ENCODE data around the gene ELP4.

- TF ChIP-seq, protein P1, sequence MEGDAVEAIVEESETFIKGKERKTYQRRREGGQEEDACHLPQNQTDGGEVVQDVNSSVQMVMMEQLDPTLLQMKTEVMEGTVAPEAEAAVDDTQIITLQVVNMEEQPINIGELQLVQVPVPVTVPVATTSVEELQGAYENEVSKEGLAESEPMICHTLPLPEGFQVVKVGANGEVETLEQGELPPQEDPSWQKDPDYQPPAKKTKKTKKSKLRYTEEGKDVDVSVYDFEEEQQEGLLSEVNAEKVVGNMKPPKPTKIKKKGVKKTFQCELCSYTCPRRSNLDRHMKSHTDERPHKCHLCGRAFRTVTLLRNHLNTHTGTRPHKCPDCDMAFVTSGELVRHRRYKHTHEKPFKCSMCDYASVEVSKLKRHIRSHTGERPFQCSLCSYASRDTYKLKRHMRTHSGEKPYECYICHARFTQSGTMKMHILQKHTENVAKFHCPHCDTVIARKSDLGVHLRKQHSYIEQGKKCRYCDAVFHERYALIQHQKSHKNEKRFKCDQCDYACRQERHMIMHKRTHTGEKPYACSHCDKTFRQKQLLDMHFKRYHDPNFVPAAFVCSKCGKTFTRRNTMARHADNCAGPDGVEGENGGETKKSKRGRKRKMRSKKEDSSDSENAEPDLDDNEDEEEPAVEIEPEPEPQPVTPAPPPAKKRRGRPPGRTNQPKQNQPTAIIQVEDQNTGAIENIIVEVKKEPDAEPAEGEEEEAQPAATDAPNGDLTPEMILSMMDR (IDR thresholded peaks at IDR 0.05; ENCODE audit: insufficient read depth, low read length, poor library complexity, severe bottlenecking) = no peak
- TF ChIP-seq EZH2phosphoT487 (conservative IDR thresholded peaks at IDR 0.05; ENCODE audit: low read length) = no peak
These were observed 269.8 kb downstream of the ELP4 start for GRCh38 chr11:31779374-31779791.

Measured in SU-DHL-6 (cell line).